Measurements from ENCODE around the gene TPR.
A peak's percentile ranks its signal among the peaks of the same experiment; 100 is the strongest.

TPR gene

DNA sequence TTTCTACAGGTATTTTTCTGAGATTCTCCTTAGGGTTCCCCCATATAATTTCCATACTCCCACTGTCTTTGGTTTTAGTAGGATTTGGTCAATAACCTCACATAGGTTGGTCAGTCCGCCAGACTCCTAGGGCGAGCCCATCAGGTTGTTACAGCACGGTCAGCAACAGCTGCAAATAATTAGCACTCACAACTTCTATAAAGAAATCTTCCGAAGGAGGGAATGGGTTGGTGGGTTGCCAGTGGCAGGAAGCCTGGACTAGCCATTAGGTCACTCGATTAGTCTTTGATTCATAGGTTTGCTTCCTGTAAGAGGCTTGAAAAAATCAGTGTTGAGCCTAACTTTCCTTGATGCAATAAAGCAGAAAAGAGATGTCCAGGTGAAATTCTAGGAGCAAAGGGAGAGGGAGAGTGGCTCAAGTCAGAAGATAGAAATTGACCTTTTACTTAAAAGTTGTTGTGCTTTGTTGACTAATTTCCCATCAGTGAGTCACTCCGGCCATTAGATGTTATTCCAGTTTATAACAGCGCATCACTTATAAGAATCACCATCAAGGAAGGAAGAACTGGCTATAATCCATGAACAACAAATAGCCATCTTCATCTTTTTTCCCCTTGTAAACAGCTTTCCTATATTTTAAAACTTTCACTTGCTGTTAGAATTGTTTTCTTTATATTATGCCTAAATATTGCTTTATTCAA is 88.3 kb downstream of the TPR start:
- H3K9me3 Mint-ChIP-seq, result peaks cover 8% of the 10 kb centered on the region
- peaks cover 20% of the 10 kb centered on the region for H3K36me3 Mint-ChIP-seq (ENCODE audit: low read depth)
- H3K4me3 Mint-ChIP-seq, result no peak overlapping the region
- H3K27ac Mint-ChIP-seq, result peak overlapping the region; percentile 31
- peaks cover 69% of the 10 kb centered on the region for H3K4me1 Mint-ChIP-seq (ENCODE audit: low read depth)
- H3K27me3 Mint-ChIP-seq (ENCODE audit: low read depth), result no peaks in the 10 kb centered on the region

DNA sequence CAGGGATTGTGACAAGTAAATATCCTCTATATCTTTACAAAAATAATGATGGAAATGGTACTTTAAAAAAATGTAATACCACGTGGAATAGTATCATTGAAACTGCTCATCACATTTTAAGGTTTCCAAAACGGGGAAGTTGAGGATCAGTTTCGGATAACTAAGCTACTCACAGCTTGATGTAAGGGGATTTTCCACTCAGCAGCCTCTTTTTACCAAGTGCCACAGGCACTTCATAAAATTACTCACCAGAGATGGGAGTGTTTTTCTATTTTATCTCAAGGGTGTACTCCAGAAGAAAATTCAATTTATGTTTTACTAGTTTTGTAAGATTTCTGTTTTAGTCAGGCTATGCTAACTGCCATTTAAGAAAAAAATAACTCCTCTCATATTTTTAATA is 91.7 kb downstream of the TPR start:
- peak overlapping the region; percentile 81 for H3K4me3 Mint-ChIP-seq
- H3K27ac Mint-ChIP-seq, result peak overlapping the region; percentile 94
- H3K27me3 Mint-ChIP-seq (ENCODE audit: low read depth), result no peaks in the 10 kb centered on the region
- H3K9me3 Mint-ChIP-seq, result peaks cover 5% of the 10 kb centered on the region
- peaks cover 19% of the 10 kb centered on the region for H3K36me3 Mint-ChIP-seq (ENCODE audit: low read depth)
- peaks cover 59% of the 10 kb centered on the region for H3K4me1 Mint-ChIP-seq (ENCODE audit: low read depth)

DNA sequence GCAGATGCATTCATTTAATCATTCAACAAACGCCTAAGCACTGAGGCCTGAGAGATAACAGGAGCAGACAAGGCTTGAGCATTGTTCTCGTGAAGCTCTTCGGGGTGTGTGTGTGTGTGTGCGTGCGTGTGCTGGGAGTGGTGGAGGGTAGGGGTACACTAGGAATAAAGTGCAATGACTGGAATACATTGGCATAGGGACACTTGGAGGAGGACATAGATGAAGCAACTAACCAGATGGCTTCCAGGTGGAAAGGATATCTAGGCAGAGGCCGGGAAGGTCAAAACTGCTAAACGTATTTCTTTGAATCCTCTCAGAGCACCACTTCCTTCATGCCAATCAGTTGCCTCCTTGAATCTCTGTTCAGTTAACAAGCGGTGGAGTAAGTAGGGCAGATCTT is 92.6 kb downstream of the TPR start:
- Mint-ChIP-seq H3K36me3 (ENCODE audit: low read depth) (peaks cover 15% of the 10 kb centered on the region), H3K4me1 (ENCODE audit: low read depth) (peaks cover 50% of the 10 kb centered on the region), H3K27ac (peak overlapping the region; percentile 94), H3K9me3 (peaks cover 3% of the 10 kb centered on the region), H3K27me3 (ENCODE audit: low read depth) (no peaks in the 10 kb centered on the region), H3K4me3 (peak overlapping the region; percentile 81)

DNA sequence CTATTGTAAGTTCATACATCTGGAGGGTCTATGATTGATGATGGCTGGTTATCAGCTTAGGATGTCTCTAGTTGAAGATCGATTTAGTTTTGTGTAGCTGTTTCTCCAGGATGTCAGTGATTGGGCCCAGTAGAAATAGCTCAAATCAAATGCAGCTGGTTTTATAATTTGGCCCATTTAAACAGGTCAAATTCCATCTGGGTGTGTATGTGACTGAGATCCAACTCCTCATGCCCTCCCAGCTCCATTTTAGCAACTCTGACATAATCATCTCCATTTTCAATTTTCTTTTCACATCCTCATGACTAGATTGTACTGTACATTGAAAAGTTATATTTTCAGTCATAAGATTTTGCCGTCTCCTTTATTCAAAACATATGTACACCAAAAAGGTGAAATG is 99.2 kb downstream of the TPR start:
- Mint-ChIP-seq H3K4me3 (no peak overlapping the region), H3K27me3 (ENCODE audit: low read depth) (no peaks in the 10 kb centered on the region), H3K36me3 (ENCODE audit: low read depth) (peaks cover 6% of the 10 kb centered on the region), H3K9me3 (no peaks in the 10 kb centered on the region), H3K4me1 (ENCODE audit: low read depth) (peaks cover 26% of the 10 kb centered on the region), H3K27ac (no peak overlapping the region)

DNA sequence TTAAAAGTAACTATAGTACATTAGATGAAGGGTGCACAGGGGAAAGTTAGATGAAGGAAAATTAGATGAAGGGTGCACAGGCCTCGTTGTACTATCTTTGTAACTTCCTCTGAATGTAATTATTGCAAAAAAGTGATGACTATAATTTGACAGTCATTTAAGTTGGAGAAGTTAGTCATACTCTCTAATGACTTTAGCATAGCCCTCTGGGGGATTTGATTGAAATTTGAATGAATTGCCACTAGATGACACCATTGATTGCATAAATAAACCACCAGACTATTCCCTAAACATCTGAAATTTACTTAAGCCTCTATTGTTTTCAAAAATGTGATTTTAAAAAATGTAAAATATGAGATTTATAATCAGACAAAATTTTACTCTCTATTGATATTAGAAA is 102.6 kb downstream of the TPR start:
- H3K9me3 Mint-ChIP-seq, result no peaks in the 10 kb centered on the region
- no peaks in the 10 kb centered on the region for H3K36me3 Mint-ChIP-seq (ENCODE audit: low read depth)
- H3K27ac Mint-ChIP-seq, result no peak overlapping the region
- peaks cover 16% of the 10 kb centered on the region for H3K4me1 Mint-ChIP-seq (ENCODE audit: low read depth)
- H3K27me3 Mint-ChIP-seq (ENCODE audit: low read depth), result peaks cover 9% of the 10 kb centered on the region
- H3K4me3 Mint-ChIP-seq, result no peak overlapping the region

DNA sequence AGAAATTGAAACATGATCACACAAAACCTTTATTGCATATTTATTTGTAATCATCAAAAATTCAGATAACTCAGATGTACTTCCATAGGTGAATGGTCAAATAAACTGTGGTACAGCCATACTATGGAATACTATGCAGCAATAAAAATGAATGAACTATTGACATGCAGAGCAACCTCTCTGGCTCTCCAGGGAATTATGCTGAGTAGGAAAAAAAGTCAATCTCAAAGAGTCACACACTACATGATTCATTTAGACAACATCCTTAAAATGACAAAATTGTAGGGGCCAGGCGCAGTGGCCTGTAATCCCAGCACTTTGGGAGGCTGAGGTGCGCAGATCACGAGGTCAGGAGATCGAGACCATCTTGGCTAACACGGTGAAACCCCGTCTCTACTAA is 104.0 kb downstream of the TPR start:
- Mint-ChIP-seq H3K4me3 (no peak overlapping the region), H3K27ac (no peak overlapping the region), H3K9me3 (peaks cover 3% of the 10 kb centered on the region)

More for the DNA sequence above, 104.0 kb downstream of the TPR start:
- Mint-ChIP-seq H3K36me3 (ENCODE audit: low read depth) (no peaks in the 10 kb centered on the region), H3K27me3 (ENCODE audit: low read depth) (peaks cover 14% of the 10 kb centered on the region), H3K4me1 (ENCODE audit: low read depth) (peaks cover 16% of the 10 kb centered on the region)

Data from T-helper 1 cell treated with Interleukin-12 subunit alpha and Interleukin-12 subunit beta and Interleukin-4 antibody, amounts not matched to agents 30 μg/mL and 1 μg/mL, for 36 hours (primary cell).